TTC549 (cell line): ENCODE data around the gene NOS3.

Experiments used
- FAIRE-seq: peaks from 2 replicates; lab custom pipeline; 2012; peaks lifted over from hg19 to GRCh38; lab: Jason Lieb, UNC

Gene NOS3

GRCh38 chr7:150979713-150980390 is 11.0 kb upstream of the NOS3 start:
- no peak for FAIRE-seq

DNA sequence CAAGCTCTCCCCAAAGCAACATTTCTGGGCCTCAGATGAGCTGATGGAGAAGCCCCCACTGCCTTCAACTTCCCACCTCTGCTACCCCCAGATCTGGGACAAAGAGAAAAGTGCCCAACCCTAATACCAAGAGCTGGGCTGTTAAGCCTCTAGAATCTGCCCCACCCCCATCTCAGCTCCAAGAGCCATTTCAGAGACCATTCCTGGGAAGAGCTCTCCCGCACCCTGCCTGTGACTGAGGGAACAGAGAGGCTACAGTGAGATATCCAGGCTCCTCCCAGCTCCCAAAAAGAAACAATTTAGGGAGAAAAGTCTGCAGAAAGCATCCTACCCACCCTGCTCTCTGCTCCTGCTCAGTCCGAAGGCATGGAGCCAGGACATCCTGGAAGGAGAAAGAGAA is 10.2 kb upstream of the NOS3 start:
- no peak for FAIRE-seq

GRCh38 chr7:150981644-150982043 is 9.2 kb upstream of the NOS3 start:
- no peak for FAIRE-seq

DNA sequence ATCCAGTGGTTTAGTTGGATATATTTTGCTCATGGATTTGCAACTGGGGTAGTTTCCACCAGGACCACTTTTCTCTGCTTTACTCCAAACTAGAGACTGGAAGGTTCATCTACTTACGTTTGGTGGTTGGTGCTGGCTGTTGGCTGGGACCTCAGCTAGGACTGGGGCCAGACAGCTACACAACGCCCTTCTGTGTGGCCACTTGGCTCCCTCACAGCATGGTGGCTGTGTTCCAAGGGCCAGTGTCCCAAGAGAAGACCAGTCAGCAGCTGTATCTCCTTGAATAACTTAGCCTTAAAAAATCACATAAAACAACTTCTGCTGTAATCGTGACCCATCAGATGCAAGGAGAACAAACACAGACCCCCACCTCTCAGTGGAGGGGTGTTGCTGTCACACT is 8.5 kb upstream of the NOS3 start:
- no peak for FAIRE-seq

DNA sequence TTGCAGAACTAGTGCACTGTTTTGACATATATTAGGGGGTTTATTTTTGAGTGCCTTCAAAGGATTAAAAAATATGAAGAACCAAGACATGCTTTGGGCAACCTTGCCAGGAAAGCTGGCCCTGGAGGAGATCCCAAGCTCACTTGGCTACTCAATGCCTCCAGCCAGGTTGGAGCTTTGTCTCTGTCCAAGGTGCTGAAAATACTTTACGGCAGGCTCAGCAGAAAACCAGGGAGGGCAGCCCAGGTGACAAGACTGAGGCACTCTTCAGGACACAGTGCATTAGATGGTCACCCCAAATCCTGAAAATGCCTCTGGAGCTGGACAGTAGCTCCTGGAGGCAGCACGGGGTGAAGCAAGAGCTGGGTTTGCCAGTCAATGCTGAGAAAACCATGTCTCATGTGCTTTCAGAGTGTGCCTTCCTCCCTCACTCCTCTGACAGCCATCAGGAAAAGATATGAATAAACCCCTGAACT is 6.9 kb upstream of the NOS3 start:
- no peak for FAIRE-seq

DNA sequence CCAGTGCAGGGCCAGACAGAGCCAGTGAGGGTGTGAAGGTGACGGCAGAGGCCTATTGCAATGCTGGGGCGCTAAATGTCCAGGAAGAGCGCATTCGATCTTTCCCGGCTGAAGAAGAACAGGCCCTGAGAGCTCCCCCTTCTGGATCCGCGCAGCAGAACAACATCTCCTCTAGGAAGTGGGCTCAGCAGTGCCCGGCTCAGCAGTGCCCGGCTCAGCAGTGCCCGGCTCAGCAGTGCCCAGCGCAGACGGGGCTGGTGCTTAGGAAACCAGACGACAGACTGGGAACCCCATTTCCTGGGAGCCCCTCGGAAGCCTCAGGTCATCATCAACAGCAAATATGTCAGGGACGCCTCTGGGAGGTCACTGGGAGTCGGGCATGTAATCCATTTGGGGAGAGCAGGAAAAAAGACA is 4.7 kb upstream of the NOS3 start:
- no peak for FAIRE-seq

GRCh38 chr7:150986556-150986955 is 4.3 kb upstream of the NOS3 start:
- no peak for FAIRE-seq

GRCh38 chr7:150988230-150989226 is 2.3 kb upstream of the NOS3 start:
- FAIRE-seq: no peak

GRCh38 chr7:150989456-150989855 is 1.4 kb upstream of the NOS3 start:
- FAIRE-seq: no peak

DNA sequence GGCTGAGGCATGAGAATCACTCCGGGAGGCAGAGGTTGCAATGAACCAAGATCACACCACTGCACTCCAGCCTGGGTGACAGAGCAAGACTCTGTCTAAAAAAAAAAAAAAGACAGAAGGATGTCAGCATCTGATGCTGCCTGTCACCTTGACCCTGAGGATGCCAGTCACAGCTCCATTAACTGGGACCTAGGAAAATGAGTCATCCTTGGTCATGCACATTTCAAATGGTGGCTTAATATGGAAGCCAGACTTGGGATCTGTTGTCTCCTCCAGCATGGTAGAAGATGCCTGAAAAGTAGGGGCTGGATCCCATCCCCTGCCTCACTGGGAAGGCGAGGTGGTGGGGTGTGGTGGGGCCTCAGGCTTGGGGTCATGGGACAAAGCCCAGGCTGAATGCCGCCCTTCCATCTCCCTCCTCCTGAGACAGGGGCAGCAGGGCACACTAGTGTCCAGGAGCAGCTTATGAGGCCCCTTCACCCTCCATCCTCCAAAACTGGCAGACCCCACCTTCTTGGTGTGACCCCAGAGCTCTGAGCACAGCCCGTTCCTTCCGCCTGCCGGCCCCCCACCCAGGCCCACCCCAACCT is 1.3 kb downstream of the NOS3 start:
- FAIRE-seq: no peak

GRCh38 chr7:150992833-150993302 is 2.1 kb downstream of the NOS3 start:
- no peak for FAIRE-seq

DNA sequence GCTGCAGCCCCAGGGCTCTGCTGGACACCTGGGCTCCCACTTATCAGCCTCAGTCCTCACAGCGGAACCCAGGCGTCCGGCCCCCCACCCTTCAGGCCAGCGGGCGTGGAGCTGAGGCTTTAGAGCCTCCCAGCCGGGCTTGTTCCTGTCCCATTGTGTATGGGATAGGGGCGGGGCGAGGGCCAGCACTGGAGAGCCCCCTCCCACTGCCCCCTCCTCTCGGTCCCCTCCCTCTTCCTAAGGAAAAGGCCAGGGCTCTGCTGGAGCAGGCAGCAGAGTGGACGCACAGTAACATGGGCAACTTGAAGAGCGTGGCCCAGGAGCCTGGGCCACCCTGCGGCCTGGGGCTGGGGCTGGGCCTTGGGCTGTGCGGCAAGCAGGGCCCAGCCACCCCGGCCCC is 2.7 kb downstream of the NOS3 start:
- no peak for FAIRE-seq

GRCh38 chr7:150994141-150994837 is 3.5 kb downstream of the NOS3 start:
- no peak for FAIRE-seq

GRCh38 chr7:150994838-150995510 is 4.2 kb downstream of the NOS3 start:
- no peak for FAIRE-seq

- FAIRE-seq: no peak
These were observed 5.7 kb downstream of the NOS3 start for GRCh38 chr7:150996376-150997074.

DNA sequence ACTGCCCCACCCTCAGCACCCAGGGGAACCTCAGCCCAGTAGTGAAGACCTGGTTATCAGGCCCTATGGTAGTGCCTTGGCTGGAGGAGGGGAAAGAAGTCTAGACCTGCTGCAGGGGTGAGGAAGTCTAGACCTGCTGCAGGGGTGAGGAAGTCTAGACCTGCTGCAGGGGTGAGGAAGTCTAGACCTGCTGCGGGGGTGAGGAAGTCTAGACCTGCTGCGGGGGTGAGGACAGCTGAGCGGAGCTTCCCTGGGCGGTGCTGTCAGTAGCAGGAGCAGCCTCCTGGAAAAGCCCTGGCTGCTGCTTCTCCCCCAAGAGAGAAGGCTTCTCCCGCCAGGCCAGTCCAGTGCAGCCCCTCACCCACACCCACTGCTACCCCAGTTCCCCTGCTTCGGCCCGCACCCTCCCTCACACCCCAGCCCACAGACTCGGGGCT is 6.3 kb downstream of the NOS3 start:
- FAIRE-seq: no peak

- FAIRE-seq: no peak
These were observed 7.0 kb downstream of the NOS3 start for GRCh38 chr7:150997817-150998216.

GRCh38 chr7:150998341-150998740 is 7.5 kb downstream of the NOS3 start:
- FAIRE-seq: no peak

DNA sequence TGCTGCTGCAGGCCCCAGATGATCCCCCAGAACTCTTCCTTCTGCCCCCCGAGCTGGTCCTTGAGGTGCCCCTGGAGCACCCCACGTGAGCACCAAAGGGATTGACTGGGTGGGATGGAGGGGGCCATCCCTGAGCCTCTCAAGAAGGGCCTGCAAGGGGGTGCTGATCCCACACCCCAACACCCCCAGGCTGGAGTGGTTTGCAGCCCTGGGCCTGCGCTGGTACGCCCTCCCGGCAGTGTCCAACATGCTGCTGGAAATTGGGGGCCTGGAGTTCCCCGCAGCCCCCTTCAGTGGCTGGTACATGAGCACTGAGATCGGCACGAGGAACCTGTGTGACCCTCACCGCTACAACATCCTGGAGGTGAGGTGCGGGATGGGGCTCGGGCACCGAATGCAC is 8.2 kb downstream of the NOS3 start:
- no peak for FAIRE-seq

DNA sequence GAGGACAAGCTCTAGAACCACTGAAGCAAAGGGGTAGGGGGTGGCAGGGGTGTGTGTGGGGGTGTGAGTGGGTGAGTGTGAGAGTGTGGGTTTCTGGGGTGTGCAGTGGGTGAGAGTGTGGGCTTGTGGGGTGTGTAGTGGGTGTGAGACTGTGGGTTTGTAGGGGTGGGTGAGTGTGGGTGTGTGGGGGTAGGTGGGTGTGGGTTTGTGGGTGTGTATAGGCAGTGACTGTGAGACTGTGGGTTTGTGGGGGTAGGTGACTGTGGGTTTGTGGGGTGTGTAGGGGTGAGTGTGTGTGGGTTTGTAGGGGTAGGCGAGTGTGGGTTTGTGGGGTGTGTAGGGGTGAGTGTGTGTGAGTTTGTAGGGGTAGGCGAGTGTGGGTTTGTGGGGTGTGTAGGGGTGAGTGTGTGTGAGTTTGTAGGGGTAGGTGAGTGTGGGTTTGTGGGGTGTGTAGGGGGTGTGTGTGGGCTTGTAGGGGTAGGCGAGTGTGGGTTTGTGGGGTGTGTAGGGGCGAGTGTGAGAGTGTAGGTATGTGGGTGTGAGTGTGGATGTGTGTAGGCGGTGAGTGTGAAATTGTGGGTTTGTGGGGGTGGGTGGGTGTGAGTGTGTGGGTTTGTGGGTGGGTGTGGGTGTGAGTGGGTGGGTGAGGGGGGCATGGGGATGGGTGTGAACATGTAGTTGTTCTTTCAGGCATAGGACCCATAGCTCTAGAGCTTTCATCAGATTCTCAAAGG is 8.8 kb downstream of the NOS3 start:
- no peak for FAIRE-seq
